OCI-M2 (cell line): ENCODE data around the gene POU2F2.
"Not testable (repeated sequence)": the region's sequence is repeated elsewhere in the genome, so short reads cannot be mapped to it uniquely, and the experiment has no call there.

ENCODE experiments used
- DNase-seq: peaks from one replicate; lab custom pipeline; 2025; ENCODE audit not compliant: unreplicated experiment; lab: John Stamatoyannopoulos, UW

The POU2F2 gene

DNA sequence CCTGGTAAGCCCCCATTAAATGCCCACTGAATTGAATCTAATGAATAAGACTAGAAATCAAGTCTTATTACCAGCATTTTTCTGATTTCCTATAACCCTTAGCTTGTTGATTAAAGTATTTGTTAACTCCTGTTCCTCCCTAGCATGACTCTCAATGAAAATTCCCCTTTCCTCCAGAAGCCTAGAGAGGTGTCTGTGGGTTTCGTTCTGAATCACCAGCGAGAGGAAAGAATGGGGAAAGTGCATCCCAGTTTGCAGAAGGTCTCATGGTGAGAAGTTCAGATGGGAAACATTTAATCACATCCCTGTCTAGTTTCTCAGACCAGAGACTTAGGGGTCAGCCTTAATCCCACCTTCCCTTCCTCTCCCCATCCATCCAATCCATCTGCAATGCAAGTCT lies 26.9 kb downstream of the POU2F2 start:
- DNase-seq, result no peak

DNA sequence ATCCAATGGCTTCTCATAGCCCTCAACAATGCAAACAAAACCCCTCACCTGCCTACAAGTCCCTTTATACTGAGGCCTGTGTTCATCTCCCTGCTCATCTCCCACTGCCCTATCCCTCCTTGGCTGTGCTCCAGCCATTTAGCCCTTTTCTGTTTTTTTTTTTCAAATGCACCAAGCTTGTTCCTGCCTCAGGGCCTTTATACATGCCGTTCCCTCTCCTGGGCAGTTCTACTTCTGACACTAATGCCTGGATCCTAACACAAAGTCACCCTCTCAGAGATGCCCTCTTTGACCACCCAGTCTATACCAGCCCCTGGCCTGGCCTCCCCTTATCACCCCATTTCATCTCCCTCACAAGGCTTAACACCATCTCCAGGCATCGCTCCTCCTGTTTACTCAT lies 29.4 kb downstream of the POU2F2 start:
- no peak for DNase-seq

DNA sequence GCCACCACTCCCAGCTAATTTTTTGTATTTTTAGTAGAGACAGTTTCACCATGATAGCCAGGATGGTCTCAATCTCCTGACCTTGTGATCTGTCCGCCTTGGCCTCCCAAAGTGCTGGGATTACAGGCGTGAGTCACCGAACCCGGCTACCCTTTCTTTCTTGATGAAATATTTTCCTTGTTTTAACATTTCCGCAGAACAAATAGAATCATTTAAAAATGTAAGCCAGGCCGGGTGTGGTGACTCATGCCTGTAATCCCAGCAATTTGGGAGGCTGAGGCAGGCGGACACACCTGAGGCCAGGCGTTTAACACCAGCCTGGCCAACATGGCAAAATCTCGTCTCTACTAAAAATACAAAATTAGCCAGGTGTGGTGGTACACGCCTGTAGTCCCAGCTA lies 32.0 kb downstream of the POU2F2 start:
- not testable (repeated sequence) for DNase-seq

DNA sequence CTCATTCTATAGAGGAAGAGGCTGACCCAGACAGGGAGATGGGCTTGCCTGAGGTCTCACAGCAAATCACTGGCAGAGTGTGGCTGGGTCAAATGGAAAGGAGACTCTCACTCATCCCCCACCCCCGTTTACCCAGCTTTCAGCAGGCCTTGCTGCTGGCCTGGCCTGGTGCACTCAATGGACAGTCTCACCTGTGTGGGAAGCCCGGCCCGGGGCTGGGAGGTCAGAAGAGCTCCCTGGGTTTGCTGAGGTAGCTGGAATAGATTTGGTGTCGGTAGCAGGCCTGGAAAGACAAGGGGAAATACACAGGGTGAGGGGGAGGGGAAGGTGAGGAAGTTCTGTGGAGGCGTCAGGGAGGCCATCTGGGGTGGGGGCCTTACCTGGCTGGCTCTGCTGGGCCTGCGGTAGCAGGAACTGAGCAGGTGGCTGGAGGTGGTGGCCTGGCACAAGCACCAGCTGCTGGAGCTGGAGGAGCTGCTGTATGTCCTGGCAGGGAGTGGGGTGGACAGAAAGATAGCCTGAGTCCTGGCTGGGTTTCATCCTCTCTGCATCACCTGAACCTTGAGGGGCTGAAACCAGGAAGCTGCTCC lies 32.8 kb downstream of the POU2F2 start:
- no peak for DNase-seq

DNA sequence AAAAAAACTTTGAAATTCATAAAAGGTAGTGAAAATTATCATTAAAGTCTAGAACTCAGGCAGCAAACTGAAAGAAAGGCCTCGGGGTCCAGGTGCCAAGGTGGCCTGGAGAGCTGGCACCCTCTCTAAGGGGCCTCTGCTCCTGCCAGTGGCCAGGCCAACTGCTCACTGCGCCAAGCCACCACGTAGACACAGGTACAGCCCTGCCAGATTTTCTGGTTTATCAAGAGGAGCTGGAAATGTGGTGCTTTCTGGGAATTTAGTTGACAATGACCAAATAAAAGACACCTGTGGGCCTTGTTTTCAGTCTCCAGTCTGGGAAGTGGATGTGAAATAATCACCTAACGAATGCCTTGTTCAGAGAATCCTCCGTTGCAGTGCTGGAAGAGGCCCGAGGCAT lies 33.5 kb downstream of the POU2F2 start:
- DNase-seq, result no peak

DNA sequence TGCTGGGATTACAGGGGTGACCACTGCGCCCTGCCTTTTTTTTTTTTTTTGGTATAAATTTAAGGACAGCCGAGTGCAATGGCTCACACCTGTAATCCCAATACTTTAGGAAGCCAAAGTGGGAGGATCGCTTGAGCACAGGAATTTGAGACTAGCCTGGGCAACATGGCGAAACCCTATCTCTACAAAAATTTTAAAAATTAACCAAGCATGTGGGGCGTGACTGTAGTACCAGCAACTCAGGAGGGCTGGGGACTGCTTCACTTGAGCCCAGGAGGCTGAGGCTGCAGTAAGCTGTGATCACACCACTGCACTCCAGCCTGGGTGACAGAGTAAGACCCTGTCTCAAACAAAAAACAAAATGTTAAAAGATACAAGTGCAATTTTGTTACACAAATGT lies 34.8 kb downstream of the POU2F2 start:
- no peak for DNase-seq

DNA sequence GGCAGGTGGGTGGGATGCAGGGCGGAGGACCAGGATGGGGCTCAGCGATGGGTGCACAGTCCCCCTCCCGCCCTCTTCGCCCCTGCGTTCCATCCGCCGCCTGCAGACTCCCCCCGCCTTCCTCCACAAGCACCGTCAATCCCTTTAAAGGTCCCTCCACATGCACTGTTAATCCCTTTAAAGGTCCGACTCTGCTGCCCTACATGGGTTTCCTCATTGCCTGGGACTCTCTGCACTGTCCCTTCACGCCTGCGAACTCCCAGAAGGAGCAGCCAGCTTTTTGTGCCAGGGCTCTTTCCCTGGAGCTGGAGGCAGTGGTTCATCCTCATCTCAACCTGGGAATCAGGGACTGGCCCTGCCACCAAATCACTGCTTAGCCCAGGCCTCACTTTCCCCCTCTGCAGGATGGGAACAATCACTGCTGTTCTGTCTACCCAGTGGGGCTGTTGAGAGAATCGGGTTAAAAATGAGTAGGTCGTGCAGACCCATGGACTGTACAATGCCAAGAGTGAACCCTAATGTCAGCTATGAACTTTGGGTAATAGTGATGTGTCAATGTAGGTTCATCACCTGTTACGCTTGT lies 35.9 kb downstream of the POU2F2 start:
- DNase-seq, result no peak

DNA sequence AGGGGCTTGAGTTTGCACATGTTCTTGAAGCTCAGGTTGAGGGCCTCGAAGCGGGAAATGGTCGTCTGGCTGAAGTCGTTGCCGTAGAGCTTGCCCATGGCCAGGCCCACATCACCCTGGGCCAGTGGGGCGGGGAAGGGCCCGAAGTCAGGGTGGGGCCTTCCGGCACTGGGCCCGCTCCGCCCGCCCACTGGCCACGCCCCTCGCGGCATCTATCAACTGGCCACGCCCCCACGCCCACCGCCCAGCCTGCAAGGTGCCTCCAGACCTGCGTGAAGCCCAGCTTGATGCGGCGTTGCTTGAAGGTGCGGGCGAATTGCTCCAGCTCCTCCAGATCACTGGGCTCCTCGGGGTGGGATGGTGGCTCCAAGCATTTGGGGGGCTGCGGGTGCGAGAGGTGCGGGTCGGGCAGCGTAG lies 36.4 kb downstream of the POU2F2 start:
- DNase-seq, result no peak

DNA sequence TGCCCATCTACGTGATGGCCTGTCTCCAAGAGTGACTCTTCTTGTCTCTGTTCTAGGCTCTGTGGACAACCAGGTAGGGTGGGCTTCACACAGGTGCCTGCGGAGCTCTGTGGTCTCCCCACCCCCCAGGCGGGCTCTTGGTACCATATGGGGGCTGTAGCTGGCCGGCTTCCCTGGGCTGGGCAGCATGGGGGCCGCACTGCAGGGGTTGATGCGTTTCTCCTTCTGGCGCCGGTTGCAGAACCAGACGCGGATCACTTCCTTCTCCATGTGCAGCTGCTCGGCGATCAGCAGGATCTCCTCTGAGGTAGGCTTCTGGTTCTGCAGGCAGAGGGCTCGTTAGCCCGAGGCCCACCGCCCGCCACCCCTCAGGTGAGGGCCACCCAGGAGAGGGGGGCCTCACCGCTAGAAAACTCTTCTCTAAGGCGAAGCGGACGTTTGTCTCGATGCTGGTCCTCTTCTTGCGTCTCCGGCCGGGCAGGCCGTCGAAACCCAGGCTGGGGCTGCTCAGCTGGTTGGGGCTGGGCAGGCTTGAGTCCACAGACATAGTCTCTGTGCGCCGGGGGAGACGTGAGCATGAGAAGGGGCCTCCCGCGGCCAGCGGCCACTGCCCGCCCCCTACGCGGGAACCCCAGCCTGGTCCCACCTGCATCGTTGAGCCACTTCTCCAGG lies 37.0 kb downstream of the POU2F2 start:
- no peak for DNase-seq

DNA sequence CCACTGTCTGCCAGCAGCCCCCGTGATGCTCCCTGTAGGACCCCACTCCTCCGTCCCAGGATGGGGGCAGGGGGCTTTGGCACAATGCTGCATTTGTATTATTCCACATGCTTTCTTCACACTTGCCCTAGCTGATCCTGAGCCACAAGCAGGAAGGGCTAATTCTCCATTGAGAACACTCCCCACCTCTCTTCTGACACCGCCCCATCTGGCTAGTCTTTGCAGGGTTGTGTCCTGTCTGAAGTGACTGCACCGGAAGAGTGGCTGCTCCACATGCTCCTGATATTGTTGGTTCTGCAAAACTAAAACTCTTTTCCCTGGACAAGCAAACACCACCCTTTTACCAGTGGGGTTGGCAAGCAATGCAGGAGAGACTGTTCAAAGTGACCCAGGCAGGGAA lies 38.3 kb downstream of the POU2F2 start:
- DNase-seq, result no peak

DNA sequence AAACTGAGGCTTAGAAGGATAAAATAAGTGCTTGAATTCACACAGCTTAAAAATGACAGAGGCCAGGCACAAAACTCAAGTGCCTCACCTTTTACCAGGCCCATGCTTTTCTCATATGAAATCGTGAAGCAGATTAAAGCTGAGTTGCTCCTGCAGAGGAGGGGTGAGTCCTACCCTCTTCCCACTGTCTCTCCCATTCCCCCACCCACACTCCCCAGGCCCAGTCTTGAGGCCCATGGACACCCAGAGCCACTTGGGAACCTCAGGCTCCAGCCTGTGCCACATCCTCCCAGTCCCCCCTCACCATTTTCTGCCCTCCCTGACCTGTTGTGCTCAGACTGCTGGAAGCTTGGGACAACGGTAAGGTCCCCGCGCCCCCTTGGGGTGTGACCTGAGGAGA lies 38.7 kb downstream of the POU2F2 start:
- no peak for DNase-seq

DNA sequence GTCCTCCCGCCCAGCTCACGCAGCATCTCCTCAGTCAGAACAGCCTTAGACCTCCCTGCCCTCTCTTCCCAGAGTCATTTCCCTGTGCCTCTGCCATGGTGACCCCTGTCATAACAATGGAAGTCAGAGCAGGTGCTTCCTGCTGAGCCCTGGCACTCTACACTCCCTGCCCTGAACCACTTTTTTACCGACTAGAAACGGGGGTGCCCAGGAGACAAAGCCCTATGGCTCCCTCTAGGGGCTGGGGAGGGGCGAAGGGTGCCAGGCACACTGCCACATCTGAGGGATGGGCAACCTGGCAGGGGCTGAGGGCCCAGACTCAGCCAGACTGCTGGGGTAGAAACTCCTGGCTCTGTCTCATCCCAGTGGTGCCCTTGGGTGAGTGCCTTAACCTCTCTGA lies 39.9 kb downstream of the POU2F2 start:
- no peak for DNase-seq

DNA sequence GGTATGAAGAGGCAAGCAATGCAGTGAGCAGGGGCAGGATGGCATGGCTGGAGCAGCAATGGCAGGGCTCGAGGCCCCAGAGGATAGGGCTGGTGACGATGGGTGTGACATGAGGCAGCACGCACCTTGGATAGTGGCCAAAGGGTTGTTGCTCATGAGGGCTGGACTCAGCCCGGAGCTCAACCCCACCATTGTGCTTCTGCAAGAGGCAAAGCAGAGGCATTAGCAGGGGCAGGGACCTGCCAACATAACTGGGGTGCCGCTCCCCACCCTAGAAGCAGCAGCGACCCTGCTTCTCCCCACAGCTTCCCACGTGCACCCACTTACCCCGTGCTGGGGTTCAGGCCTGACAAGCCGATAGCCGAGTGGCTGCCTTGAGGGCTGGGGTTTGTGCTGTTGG lies 40.5 kb downstream of the POU2F2 start:
- no peak for DNase-seq

DNA sequence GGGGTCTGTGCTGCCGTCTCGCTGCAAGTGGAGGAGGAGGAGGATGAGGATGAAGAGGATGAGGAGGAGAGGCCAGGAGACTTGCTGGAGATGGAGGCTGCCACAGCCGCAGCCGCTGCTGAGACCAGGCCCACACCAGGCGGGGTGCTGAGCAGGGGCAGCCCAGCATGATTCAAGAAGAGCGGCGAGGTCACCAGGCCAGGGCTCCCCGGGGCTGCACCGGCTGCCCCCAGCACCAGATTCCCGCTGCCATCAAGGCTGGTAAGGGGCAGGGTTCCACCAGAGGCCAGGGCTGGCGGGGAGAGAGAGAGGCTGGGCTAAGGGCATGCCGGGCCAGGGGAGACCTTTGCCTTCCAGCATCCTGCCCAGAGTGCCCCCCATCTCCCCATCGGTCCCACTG lies 40.9 kb downstream of the POU2F2 start:
- no peak for DNase-seq

DNA sequence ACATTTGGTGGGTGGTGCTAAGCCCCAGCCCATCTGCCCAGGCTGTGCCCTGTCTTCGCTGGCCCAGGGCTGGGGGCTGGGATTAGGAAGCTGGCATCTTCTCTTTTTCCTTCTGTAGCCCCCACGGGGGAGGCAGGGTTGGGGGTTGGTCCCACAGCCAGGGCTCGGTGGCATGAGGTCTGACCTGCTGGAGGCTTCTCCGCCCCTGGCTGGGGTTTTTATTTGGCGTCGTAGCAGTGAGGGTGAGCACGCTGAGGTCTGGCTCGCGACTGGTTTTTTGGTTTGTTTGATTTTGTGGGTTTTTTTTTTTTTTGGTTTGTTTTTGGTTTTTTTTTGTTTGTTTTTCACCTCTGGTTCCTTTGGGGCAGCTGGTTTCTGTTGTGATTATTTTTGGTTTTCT lies 41.6 kb downstream of the POU2F2 start:
- no peak for DNase-seq

DNA sequence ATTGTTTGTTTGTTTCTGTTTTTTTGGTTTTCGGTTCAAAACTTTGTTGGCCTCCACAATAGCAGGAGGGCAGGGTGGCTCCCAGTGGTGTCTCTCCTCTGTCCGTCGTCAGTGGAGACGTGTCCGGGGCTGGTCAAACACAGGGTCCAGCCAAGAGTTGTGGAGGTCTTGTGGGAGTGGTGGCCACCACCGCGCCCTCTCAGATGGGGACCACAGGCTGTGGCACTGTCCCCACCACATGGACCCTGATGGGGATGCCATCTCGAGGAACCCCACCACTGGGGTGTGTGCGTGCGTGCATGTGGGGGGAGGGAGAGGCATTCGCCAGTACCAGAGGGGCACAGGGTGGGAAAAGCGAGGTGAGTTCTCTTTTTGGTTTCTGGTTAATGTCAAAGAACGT lies 42.5 kb downstream of the POU2F2 start:
- DNase-seq, result no peak

DNA sequence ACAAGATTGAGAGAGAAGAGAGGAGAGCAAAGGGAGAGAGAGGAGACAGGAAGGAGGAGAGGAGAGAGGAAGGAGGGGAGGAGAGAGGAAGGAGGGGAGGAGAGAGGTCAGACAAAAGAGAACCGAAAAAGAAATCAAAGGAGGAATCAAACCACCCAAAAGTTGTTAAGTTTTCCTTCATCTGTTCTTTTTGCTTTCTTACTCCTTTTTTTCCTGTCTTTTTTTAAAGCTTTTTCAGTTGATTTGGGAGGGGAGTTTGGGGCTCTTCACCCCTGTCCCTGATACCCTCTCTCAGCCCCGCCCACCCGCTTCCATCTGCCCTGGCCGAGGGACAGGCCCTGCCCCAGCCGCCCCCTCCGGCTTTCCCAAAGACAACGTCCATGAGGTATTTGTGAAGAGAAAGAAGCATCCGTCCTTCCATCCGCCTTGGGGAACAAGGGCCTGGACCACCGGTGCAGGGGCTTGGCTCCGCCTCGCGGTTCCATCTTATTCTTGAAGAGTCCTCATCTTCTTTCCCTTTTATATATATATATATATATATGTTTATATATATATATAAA lies 43.0 kb downstream of the POU2F2 start:
- no peak for DNase-seq

DNA sequence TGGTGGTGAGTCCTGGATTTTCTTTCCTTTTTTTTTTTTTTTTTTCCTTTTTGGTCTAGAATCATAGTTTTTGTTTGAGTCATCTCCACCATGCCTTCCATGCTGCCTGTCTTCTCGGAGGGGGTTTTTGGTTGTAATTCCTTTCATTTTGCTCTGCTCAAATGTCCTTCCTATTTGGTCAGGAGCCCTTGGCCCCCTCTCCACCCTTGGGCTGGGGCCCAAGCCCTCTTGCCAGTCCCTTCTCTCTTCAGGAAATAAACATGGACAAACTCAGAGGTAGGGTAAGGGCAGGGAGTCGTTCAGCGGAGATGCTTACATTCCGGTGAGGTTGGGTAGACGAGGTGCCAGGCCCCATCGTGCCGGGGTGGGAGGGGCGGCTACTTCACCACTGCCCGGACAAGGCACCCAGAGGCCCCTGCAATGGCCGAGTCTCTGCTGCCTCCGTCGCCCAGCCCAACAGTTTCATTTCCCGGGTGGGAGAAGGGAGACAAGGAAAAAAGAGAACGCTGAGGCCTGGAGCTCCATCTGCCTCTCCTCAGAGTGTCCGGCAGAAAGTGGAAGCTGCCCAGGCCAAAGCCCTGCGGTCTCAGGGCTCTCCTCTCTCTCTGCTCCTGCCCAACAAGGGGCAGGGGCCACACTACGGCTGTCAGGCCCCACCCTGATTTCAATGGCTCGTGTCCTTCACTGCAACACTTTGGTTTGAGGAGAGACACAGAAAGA lies 43.6 kb downstream of the POU2F2 start:
- no peak for DNase-seq

DNA sequence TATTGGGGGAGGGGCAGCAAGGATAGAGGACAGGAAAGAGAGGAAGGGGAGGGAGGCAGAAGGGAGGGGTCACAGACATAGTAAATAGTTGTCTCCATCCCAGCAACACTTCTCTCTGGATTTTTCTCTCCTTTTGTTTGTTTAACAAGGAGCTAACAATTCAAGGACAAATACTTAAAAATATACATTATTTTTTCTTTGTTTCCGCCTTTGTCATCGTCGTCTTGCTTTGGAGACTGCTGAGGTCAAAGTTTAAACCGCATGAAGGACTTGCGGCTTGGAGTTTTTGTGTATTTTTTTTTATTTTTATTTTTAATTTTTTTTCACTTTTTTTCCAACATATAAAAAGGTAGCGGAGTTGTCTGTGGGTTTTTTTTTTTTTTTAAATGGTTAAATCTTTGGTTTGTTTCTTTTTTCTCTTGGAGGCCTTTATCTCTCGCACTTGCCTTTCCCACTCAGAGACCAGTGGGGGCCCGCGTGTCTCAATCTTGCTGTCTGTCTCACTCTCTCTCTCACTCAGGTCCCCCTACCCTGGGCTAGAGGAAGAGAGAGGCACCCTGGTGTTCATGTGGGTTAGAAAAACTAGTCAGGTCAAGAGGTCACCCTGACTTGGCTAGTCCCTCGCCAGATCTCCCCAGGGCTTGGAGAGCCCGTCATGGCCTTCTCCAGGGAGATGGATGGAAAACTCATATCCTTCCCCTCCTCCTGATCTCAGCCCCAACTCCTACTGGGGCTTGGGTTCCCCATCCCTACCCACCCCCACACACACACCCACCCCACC lies 45.3 kb downstream of the POU2F2 start:
- DNase-seq, result no peak

DNA sequence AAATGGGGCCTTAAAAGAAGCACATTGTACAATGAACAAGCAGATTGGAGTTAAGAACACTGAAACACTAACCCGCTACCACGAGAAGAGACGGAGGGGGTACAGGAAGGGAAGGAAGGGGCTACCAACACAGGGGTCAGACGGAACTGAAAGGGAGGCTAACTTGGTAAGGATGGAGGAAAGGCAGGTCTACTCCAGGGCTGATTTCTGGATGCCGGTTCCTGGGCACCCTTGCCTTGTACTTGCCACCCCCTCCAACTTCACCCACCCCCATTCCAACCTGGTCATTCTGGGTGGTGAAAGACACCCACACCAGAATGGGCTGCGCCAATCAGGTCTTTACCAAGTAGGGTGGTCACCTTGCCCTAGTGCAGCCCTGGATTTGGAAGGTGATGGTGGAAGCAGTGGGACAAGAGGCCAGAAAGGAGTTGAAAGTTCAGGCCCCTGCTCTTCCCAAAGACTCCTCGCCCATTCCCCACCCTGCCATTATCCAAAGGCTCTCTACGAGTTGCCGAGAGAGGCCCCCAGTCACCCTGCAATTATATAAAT lies 46.0 kb downstream of the POU2F2 start:
- no peak for DNase-seq

DNA sequence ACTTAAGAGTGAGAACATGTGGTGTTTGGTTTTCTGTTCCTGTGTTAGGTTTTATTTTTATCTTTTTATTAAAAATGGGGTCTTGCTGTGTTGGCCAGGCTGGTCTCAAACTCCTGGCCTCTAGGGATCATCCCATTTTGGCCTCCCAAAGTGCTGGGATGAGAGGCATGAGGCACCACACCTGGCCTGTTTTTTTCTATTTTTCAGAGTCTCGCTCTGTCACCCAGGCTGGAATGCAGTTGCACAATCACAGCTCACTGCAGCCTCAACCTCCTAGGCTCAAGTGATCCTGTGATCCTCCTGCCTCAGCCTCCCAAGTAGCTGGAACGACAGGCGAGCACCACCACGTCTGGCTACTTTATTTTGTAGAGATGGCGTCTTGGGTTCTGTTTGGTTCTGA lies 48.7 kb downstream of the POU2F2 start:
- no peak for DNase-seq
